T-helper 2 cell treated with Interferon-gamma antibody and Interleukin-4, amounts not matched to agents 5 μg/mL and 100 μg/mL, for 36 hours (primary cell): ENCODE results near the gene IL11RA.
"Not testable (repeated sequence)": the region's sequence is repeated elsewhere in the genome, so short reads cannot be mapped to it uniquely, and the experiment has no call there.

ENCODE experiments used
- DNase-seq: peaks from one replicate; pipeline ENCODE4 v3.0.0; 2021; ENCODE audit warnings: low spot score
- H3K27ac Mint-ChIP-seq: one replicate; pipeline ENCODE4 v1.8.0; 2021; ENCODE audit warnings: mild to moderate bottlenecking, mixed read lengths
- H3K27me3 Mint-ChIP-seq: one replicate; pipeline ENCODE4 v1.8.0; 2021; ENCODE audit warnings: low read depth, mixed read lengths
- H3K36me3 Mint-ChIP-seq: one replicate; pipeline ENCODE4 v1.8.0; 2021; ENCODE audit warnings: low read depth, mixed read lengths
- H3K4me1 Mint-ChIP-seq: one replicate; pipeline ENCODE4 v1.8.0; 2021; ENCODE audit warnings: low read depth, mixed read lengths
- H3K4me3 Mint-ChIP-seq: one replicate; pipeline ENCODE4 v1.8.0; 2022; ENCODE audit warnings: mild to moderate bottlenecking, moderate library complexity, mixed read lengths
- H3K9me3 Mint-ChIP-seq: one replicate; pipeline ENCODE4 v1.8.0; 2021; ENCODE audit warnings: mixed read lengths

IL11RA gene

GRCh38 chr9:34636791-34637355 lies 15.1 kb upstream of the IL11RA start:
- Mint-ChIP-seq H3K27ac (peak overlapping the region; percentile 83), H3K4me3 (peak overlapping the region; percentile 97), H3K27me3 (no peaks in the 10 kb centered on the region), H3K4me1 (peaks cover 22% of the 10 kb centered on the region), H3K36me3 (peaks cover 14% of the 10 kb centered on the region), H3K9me3 (no peaks in the 10 kb centered on the region)
- no peak for DNase-seq

DNA sequence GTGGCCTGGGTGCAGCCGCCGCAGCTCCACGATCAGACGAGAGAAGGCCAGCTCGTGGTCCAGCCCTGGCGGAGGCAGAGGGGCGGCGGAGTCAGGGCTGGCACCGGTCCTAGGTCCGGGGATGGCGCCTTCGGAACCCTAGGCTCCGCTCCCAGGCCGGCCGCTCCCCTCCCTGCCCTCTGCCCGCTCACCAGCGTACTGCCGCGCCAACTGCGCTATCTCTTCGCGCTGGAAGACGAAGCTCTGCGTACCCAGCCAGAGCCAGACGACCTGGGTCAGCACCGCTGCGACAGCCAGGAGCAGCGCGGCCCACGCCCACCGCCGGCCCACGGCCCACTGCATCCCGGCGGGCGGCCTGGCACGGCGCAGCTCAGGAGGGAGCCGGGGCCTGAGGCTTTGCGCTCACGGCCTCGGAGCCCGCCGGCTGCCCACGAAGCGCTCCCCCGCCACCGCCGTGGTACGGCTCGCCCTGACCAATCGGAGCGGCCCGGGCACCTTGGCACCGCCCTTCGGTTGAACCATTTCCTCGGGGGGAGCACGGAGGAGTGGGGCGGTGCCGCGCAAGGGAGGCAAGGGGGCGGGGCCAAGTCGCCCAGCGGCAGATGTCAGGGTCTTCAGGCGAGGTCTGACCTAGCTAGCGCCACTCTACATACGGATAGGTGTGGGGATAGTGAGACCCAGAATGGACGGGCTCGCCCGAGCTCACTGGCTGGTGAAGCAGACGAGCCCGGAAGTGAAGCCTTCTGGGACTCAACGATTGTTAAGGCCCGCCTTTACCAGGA lies 14.4 kb upstream of the IL11RA start, which contains the start of gene SIGMAR1:
Gene SIGMAR1, minus strand, starts transcription at position 432 of the 782 bp plus-strand sequence. Its CDS starts 90 bp downstream, at position 342.
- peak; percentile 94 for DNase-seq
- Mint-ChIP-seq H3K36me3 (peaks cover 14% of the 10 kb centered on the region), H3K4me3 (peak within 1 kb of the TSS; percentile 97), H3K4me1 (peaks cover 22% of the 10 kb centered on the region), H3K27me3 (no peaks in the 10 kb centered on the region), H3K9me3 (no peaks in the 10 kb centered on the region), H3K27ac (peak within 1 kb of the TSS; percentile 87)

DNA sequence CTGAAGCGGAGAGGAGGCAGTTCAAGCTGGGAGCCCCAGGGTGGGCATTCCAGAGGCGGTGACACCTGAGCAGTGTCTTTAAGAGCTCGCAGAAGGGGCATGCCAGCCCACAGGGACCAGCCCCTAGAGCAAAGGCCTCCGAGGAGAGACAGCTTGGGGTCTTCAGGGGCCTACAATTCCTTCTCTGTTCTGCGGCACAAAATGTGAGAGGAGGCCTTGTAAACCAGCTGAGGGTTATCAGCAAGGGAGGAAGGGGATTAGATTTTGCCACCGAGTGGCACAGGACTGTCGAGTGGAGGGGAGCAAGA lies 13.9 kb upstream of the IL11RA start:
- Mint-ChIP-seq H3K27ac (peak overlapping the region; percentile 87), H3K4me3 (peak overlapping the region; percentile 97), H3K36me3 (peaks cover 14% of the 10 kb centered on the region), H3K9me3 (no peaks in the 10 kb centered on the region), H3K27me3 (no peaks in the 10 kb centered on the region), H3K4me1 (peaks cover 22% of the 10 kb centered on the region)
- DNase-seq = no peak

GRCh38 chr9:34639322-34639721 lies 12.7 kb upstream of the IL11RA start:
- H3K4me3 Mint-ChIP-seq, H3K9me3 Mint-ChIP-seq, DNase-seq, H3K27me3 Mint-ChIP-seq, H3K27ac Mint-ChIP-seq: not testable (repeated sequence)
- Mint-ChIP-seq H3K36me3 (peaks cover 12% of the 10 kb centered on the region), H3K4me1 (peaks cover 16% of the 10 kb centered on the region)

GRCh38 chr9:34642679-34643078 lies 9.3 kb upstream of the IL11RA start:
- no peak for DNase-seq
- Mint-ChIP-seq H3K27me3 (no peaks in the 10 kb centered on the region), H3K4me3 (no peak overlapping the region), H3K4me1 (peaks cover 18% of the 10 kb centered on the region), H3K27ac (no peak overlapping the region), H3K36me3 (peaks cover 7% of the 10 kb centered on the region), H3K9me3 (no peaks in the 10 kb centered on the region)

DNA sequence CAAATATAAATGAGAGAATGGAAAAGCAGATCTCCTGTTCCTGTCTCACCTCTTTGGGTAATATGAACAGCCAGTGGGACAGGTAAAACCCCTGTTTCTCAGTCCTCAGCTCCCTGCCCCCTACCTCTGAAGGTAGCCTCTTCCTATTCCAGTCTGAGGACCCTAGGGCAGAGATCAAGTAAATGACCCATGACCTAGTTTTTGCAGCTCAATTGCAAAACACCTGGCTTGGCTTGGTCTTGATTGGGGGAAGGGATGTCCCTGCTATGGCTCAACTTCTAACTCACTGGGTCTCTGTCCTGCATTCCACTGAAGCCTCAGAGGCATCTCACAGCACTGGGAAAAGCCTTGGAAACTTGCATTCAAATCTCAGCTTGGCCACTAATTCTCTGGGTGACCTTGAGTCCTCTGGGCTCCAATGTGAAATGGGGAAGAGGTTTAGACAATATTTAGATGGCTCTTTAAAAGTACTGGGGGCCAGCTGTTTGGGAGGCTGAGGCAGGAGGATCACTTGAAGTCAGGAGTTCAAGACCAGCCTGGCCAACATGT lies 7.1 kb upstream of the IL11RA start:
- no peaks in the 10 kb centered on the region for H3K27me3 Mint-ChIP-seq
- no peak for DNase-seq
- peaks cover 29% of the 10 kb centered on the region for H3K36me3 Mint-ChIP-seq
- no peak overlapping the region for H3K27ac Mint-ChIP-seq
- H3K4me3 Mint-ChIP-seq = no peak overlapping the region
- H3K4me1 Mint-ChIP-seq = peaks cover 23% of the 10 kb centered on the region
- no peaks in the 10 kb centered on the region for H3K9me3 Mint-ChIP-seq

DNA sequence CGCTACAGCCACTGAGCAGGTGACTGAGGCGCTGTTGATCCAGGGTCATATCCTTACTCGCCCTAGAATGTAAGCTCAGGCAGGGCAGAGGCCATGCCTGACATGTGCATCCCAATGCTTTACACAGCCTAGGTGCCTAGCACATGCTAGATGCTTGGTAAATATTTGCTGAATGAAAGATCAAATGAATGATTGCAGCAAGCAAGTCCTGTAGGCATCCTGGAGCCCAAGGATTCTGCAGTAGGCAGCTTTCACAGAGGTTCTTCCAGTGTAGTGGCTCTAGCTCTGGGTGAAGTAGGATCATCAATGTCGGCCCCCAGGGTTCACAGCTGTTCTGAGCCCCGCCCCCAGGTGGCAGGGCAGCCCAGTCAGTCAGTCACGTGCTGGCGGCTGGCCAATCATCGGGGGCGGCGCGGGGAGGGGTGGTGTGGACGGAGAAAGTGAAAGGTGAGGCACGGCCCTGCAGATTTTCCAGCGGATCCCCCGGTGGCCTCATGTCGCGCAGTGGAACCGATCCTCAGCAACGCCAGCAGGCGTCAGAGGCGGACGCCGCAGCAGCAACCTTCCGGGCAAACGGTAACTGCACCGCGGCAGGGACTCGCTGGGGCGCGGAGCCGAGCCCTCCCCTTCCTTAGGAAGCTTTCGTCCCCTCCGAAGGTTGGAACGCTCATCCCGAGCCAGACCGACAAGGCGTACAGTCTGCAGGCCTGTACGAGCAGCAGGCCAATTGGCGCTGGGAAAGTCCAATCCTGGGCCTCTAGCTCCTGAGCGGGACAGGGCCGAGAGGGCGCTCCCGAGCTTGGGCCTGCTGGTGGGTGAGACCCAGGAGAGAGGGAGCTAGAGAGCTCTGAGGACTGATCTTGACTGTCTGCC lies 5.5 kb upstream of the IL11RA start, which contains the start of gene GALT:
Gene GALT, plus strand, starts transcription at position 465 of the 873 bp plus-strand sequence. Its CDS starts 30 bp downstream, at position 495.
- DNase-seq = peak; percentile 95
- peak within 1 kb of the TSS; percentile 83 for H3K27ac Mint-ChIP-seq
- H3K36me3 Mint-ChIP-seq = peaks cover 38% of the 10 kb centered on the region
- peak within 1 kb of the TSS; percentile 94 for H3K4me3 Mint-ChIP-seq
- H3K9me3 Mint-ChIP-seq = no peaks in the 10 kb centered on the region
- peaks cover 23% of the 10 kb centered on the region for H3K4me1 Mint-ChIP-seq
- no peaks in the 10 kb centered on the region for H3K27me3 Mint-ChIP-seq

DNA sequence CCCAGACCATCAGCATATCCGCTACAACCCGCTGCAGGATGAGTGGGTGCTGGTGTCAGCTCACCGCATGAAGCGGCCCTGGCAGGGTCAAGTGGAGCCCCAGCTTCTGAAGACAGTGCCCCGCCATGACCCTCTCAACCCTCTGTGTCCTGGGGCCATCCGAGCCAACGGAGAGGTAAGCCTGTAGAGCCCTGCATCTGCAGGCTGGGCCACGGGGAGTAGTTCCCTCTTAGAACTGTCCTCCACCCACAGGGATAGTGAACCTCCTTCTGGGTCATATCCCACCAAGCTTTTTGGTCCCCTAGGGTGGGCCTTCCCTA lies 4.9 kb upstream of the IL11RA start:
- Mint-ChIP-seq H3K9me3 (no peaks in the 10 kb centered on the region), H3K4me3 (peak overlapping the region; percentile 94), H3K27me3 (no peaks in the 10 kb centered on the region), H3K4me1 (peaks cover 23% of the 10 kb centered on the region), H3K36me3 (peaks cover 38% of the 10 kb centered on the region), H3K27ac (peak overlapping the region; percentile 83)
- DNase-seq = no peak

DNA sequence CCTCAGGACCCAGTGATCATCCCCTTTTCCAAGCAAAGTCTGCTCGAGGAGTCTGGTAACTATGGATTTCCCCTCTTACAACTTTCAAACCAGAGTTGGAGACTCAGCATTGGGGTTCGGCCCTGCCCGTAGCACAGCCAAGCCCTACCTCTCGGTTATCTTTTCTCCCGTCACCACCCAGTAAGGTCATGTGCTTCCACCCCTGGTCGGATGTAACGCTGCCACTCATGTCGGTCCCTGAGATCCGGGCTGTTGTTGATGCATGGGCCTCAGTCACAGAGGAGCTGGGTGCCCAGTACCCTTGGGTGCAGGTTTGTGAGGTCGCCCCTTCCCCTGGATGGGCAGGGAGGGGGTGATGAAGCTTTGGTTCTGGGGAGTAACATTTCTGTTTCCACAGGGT lies 4.3 kb upstream of the IL11RA start:
- DNase-seq = no peak
- peak overlapping the region; percentile 94 for H3K4me3 Mint-ChIP-seq
- H3K4me1 Mint-ChIP-seq = peaks cover 28% of the 10 kb centered on the region
- peaks cover 38% of the 10 kb centered on the region for H3K36me3 Mint-ChIP-seq
- no peaks in the 10 kb centered on the region for H3K9me3 Mint-ChIP-seq
- no peaks in the 10 kb centered on the region for H3K27me3 Mint-ChIP-seq
- H3K27ac Mint-ChIP-seq = peak overlapping the region; percentile 83

DNA sequence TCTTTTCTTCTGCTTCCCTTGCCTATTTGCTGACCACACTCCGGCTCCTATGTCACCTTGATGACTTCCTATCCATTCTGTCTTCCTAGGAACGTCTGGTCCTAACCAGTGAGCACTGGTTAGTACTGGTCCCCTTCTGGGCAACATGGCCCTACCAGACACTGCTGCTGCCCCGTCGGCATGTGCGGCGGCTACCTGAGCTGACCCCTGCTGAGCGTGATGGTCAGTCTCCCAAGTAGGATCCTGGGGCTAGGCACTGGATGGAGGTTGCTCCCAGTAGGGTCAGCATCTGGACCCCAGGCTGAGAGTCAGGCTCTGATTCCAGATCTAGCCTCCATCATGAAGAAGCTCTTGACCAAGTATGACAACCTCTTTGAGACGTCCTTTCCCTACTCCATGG lies 3.3 kb upstream of the IL11RA start:
- DNase-seq = no peak
- Mint-ChIP-seq H3K36me3 (peaks cover 38% of the 10 kb centered on the region), H3K4me1 (peaks cover 34% of the 10 kb centered on the region), H3K27ac (no peak overlapping the region), H3K4me3 (peak overlapping the region; percentile 94), H3K9me3 (no peaks in the 10 kb centered on the region), H3K27me3 (no peaks in the 10 kb centered on the region)

GRCh38 chr9:34650816-34651215 lies 1.2 kb upstream of the IL11RA start:
- H3K27ac Mint-ChIP-seq = no peak overlapping the region

DNA sequence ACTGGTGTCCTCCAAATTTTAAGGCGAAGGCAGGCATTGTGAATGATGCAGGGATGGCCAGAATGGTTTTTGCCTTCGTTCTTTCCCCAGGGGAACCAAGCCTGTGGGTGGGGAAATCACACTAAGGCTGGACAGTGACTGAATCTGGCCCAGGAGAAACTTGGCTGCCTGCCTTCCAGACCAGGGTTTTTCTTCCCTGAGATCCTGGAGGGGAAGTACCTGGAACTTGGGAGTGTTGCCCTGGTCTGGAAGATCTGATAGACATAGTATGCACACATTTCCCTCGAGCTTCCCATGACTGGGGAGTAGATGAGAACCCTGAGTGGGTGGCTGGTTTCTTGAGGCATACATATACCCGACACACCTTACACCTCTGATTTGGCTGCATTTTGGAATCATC lies 664 bp upstream of the IL11RA start:
- Mint-ChIP-seq H3K4me1 (peaks cover 31% of the 10 kb centered on the region), H3K27ac (no peak overlapping the region), H3K27me3 (no peaks in the 10 kb centered on the region), H3K4me3 (no peak overlapping the region), H3K9me3 (no peaks in the 10 kb centered on the region), H3K36me3 (peaks cover 39% of the 10 kb centered on the region)
- DNase-seq = no peak

More at GRCh38 chr9:34650816-34651215, 1.2 kb upstream of the IL11RA start:
- H3K9me3 Mint-ChIP-seq = no peaks in the 10 kb centered on the region
- H3K4me3 Mint-ChIP-seq = no peak overlapping the region
- DNase-seq = no peak
- no peaks in the 10 kb centered on the region for H3K27me3 Mint-ChIP-seq
- peaks cover 38% of the 10 kb centered on the region for H3K36me3 Mint-ChIP-seq
- peaks cover 34% of the 10 kb centered on the region for H3K4me1 Mint-ChIP-seq

DNA sequence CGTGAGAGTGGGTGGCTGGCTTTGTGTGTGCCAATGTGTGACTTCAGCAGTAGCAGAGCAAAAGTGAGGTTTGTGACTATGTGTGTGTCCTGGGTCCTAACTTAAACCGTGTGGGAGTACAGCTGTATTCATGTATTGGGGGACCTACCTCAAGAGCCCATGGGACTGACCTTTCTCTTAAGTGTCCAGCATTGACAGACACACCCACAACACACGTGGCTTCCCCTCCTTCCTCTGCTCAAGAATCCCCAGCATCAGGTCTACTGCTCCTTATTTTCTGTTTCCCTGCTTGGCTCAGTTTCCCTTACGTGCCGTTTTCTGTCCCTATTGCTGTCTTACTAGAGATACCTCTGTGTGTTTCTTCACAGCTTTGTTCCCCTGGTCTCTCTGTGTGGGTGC lies 616 bp downstream of the IL11RA start:
- Mint-ChIP-seq H3K36me3 (peaks cover 32% of the 10 kb centered on the region), H3K27ac (peak overlapping the region; percentile 62), H3K27me3 (no peaks in the 10 kb centered on the region), H3K9me3 (no peaks in the 10 kb centered on the region), H3K4me3 (no peak overlapping the region), H3K4me1 (peaks cover 26% of the 10 kb centered on the region)
- DNase-seq = no peak
